ENCODE data around the gene ETNK1.

DNA sequence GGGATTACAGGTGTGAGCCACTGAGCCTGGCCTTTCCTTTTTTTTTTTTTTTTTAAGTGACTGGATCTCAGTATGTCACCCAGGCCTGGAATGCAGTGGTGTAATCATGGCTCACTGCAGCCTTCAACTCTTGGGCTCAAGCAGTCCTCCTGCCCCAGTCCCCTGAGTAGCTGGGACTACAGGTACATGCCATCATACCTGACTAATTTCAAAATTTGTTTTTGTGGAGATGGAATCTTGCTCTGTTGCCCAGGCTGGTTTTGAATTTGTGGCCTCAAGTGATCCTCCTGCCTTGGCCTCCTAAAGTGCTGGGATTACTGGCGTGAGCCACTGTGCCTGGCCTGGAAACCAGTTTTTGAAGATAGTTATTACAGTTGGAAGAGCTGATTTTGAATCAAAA is 37.4 kb downstream of the ETNK1 start:
- TF ChIP-seq POLR2AphosphoS5 (IDR thresholded peaks at IDR 0.05) (no peak), EP300 (IDR thresholded peaks at IDR 0.05) (no peak), POLR2A (IDR thresholded peaks at IDR 0.05) (no peak)
- TF ChIP-seq, protein P1, sequence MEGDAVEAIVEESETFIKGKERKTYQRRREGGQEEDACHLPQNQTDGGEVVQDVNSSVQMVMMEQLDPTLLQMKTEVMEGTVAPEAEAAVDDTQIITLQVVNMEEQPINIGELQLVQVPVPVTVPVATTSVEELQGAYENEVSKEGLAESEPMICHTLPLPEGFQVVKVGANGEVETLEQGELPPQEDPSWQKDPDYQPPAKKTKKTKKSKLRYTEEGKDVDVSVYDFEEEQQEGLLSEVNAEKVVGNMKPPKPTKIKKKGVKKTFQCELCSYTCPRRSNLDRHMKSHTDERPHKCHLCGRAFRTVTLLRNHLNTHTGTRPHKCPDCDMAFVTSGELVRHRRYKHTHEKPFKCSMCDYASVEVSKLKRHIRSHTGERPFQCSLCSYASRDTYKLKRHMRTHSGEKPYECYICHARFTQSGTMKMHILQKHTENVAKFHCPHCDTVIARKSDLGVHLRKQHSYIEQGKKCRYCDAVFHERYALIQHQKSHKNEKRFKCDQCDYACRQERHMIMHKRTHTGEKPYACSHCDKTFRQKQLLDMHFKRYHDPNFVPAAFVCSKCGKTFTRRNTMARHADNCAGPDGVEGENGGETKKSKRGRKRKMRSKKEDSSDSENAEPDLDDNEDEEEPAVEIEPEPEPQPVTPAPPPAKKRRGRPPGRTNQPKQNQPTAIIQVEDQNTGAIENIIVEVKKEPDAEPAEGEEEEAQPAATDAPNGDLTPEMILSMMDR (IDR thresholded peaks at IDR 0.05): no peak

All from sigmoid colon (tissue), 4 donors.